ENCODE data around the gene DENND5A.

DNA sequence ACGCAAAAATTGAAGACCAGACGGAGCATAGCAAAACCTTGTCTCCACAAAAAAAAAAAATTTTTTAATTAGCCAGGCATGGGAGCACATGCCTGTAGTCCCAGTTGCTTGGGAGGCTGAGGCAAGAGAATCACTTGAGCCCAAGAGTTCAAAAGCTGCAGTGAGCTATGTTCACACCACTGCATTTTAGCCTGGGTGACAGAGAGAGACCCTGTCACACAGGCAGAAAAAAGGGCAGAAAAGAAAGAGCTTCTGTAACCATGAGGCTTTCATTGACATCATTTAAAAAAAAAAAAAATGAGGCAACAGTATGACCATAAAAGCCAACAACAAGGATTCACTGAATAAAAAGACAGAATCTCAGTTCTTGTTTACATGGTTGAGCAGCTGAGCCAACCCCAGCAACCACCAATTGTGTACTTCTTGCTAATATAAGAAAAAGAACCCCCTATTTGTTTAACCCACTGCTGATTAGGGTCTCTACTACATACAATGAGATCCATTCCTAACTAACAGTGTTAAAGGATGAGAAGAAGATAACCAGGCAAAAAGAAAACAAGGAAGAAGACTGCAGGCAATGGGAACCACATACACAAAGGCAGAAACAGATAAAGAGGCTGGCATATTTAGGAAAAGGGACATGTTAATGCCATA, 87.6 kb downstream of the DENND5A start:
- TF ChIP-seq, protein P1, sequence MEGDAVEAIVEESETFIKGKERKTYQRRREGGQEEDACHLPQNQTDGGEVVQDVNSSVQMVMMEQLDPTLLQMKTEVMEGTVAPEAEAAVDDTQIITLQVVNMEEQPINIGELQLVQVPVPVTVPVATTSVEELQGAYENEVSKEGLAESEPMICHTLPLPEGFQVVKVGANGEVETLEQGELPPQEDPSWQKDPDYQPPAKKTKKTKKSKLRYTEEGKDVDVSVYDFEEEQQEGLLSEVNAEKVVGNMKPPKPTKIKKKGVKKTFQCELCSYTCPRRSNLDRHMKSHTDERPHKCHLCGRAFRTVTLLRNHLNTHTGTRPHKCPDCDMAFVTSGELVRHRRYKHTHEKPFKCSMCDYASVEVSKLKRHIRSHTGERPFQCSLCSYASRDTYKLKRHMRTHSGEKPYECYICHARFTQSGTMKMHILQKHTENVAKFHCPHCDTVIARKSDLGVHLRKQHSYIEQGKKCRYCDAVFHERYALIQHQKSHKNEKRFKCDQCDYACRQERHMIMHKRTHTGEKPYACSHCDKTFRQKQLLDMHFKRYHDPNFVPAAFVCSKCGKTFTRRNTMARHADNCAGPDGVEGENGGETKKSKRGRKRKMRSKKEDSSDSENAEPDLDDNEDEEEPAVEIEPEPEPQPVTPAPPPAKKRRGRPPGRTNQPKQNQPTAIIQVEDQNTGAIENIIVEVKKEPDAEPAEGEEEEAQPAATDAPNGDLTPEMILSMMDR (IDR thresholded peaks at IDR 0.05 in 4 of 5, conservative IDR thresholded peaks at IDR 0.05 in 1 of 5), result no peak
- no peak for TF ChIP-seq POLR2A (IDR thresholded peaks at IDR 0.05)
